Activated T-helper 1 cell treated with anti-CD3 and anti-CD28 coated beads, Interleukin-2, amount 50 U/mL, for 16 hours (primary cell): Measurements from ENCODE around the gene HIVEP3.

Experiments used
- DNase-seq, 2 donors: peaks; one replicate each; pipeline ENCODE4 v3.0.0-alpha.2; 2020; ENCODE audit warnings: low read depth in 1 of 2, low spot score in 1 of 2

The HIVEP3 gene

GRCh38 chr1:41492341-41492848, 426.3 kb downstream of the HIVEP3 start:
- DNase-seq = no peak

GRCh38 chr1:41490911-41491310, 427.8 kb downstream of the HIVEP3 start:
- DNase-seq = no peak

GRCh38 chr1:41489561-41489960, 429.2 kb downstream of the HIVEP3 start:
- DNase-seq = no peak

- no peak for DNase-seq
Observed at GRCh38 chr1:41488040-41488951, 430.4 kb downstream of the HIVEP3 start.

- DNase-seq = no peak
Observed at GRCh38 chr1:41487126-41488039, 431.3 kb downstream of the HIVEP3 start.

GRCh38 chr1:41486371-41487125, 432.2 kb downstream of the HIVEP3 start:
- no peak for DNase-seq

- DNase-seq = no peak
Observed at GRCh38 chr1:41486053-41486370, 432.7 kb downstream of the HIVEP3 start.

- DNase-seq = no peak
Observed at GRCh38 chr1:41485605-41486004, 433.1 kb downstream of the HIVEP3 start.

- DNase-seq = no peak
Observed at GRCh38 chr1:41484402-41485241, 434.1 kb downstream of the HIVEP3 start, which contains the start of gene EDN2. Gene EDN2 (minus strand): TSS chr1:41484683. CDS start chr1:41484601, 82 bp downstream.

GRCh38 chr1:41483960-41484401, 434.7 kb downstream of the HIVEP3 start:
- no peak for DNase-seq

GRCh38 chr1:41483001-41483850, 435.5 kb downstream of the HIVEP3 start:
- DNase-seq = no peak

- DNase-seq = no peak
Observed at GRCh38 chr1:41482001-41482765, 436.5 kb downstream of the HIVEP3 start.

- DNase-seq = no peak
Observed at GRCh38 chr1:41481109-41481775, 437.5 kb downstream of the HIVEP3 start.

GRCh38 chr1:41480204-41481108, 438.3 kb downstream of the HIVEP3 start:
- DNase-seq = no peak

- no peak for DNase-seq
Observed at GRCh38 chr1:41479808-41480160, 438.9 kb downstream of the HIVEP3 start.

GRCh38 chr1:41479000-41479807, 439.5 kb downstream of the HIVEP3 start:
- no peak for DNase-seq
